Gastrocnemius medialis (tissue), 4 donors: ENCODE measurements around the gene ZDHHC17.

Experiments used
- POLR2A ChIP-seq, 2 donors: fragments of 450-650 bp; IDR thresholded peaks; one replicate each; pipeline ENCODE4 v1.6.1; 2017; ENCODE audit warnings: antibody characterized with exemption in 2 of 2, mild to moderate bottlenecking in 2 of 2, moderate library complexity in 2 of 2
- TF ChIP-seq, protein P1 (sequence below), 5 experiments: fragments of 450-650 bp in 3 of 5; fragments of 200-600 bp in 2 of 5; sonication (generic) in 2 of 5; IDR thresholded peaks in 4 of 5; conservative IDR thresholded peaks in 1 of 5; 1 replicate in 4 of 5; 2 replicates in 1 of 5; pipeline ENCODE4 v1.5.1; 2016 to 2019; ENCODE audit warnings: antibody characterized with exemption in 5 of 5, mild to moderate bottlenecking in 3 of 5, moderate library complexity in 3 of 5

DNA sequence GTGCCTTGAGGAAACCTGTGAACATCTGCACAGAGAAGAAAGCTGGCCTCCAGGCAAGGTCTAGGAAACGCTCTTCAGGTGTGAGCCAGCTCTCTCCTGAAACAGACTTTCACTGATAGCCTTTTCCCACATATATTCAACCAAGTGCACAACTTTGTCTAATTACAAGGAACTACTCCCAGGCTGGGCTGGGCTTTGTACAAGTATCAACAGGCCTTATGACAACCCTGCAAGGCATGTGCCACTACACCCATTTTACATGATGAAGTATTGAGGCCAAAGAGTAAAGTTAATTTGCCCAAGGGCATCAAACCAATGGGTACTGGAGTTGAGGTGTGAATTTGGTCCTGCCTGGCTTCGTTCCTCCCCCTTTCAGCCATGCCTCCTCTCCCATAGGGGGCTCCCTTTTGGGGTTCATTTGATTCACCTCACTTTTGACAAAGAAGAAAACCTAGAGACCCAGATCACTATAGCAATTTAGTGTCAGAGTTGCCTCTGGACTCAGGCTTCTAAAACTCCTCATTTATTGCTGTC, 112.8 kb downstream of the ZDHHC17 start:
- TF ChIP-seq, protein P1, sequence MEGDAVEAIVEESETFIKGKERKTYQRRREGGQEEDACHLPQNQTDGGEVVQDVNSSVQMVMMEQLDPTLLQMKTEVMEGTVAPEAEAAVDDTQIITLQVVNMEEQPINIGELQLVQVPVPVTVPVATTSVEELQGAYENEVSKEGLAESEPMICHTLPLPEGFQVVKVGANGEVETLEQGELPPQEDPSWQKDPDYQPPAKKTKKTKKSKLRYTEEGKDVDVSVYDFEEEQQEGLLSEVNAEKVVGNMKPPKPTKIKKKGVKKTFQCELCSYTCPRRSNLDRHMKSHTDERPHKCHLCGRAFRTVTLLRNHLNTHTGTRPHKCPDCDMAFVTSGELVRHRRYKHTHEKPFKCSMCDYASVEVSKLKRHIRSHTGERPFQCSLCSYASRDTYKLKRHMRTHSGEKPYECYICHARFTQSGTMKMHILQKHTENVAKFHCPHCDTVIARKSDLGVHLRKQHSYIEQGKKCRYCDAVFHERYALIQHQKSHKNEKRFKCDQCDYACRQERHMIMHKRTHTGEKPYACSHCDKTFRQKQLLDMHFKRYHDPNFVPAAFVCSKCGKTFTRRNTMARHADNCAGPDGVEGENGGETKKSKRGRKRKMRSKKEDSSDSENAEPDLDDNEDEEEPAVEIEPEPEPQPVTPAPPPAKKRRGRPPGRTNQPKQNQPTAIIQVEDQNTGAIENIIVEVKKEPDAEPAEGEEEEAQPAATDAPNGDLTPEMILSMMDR (IDR thresholded peaks at IDR 0.05 in 4 of 5, conservative IDR thresholded peaks at IDR 0.05 in 1 of 5), result no peak
- no peak for TF ChIP-seq POLR2A (IDR thresholded peaks at IDR 0.05)
